GM19193 (cell line): Measurements from ENCODE around the gene CAMTA1.

ENCODE experiments used
- POLR2A ChIP-seq: IDR thresholded peaks from 4 replicates; pipeline ENCODE4 v1.6.1; 2011; ENCODE audit not compliant: insufficient read depth, insufficient read length; ENCODE audit errors: extremely low read depth

CAMTA1 gene

GRCh38 chr1:7113822-7114221 lies 328.6 kb downstream of the CAMTA1 start:
- no peak for TF ChIP-seq POLR2A

- no peak for TF ChIP-seq POLR2A
Observed at GRCh38 chr1:7116001-7116400, 330.7 kb downstream of the CAMTA1 start.

- TF ChIP-seq POLR2A, result no peak
Observed at GRCh38 chr1:7117399-7118281, 332.4 kb downstream of the CAMTA1 start.

GRCh38 chr1:7119156-7119555 lies 333.9 kb downstream of the CAMTA1 start:
- TF ChIP-seq POLR2A, result no peak

- TF ChIP-seq POLR2A, result no peak
Observed at GRCh38 chr1:7120863-7121621, 335.8 kb downstream of the CAMTA1 start.

GRCh38 chr1:7121622-7121988 lies 336.4 kb downstream of the CAMTA1 start:
- TF ChIP-seq POLR2A, result no peak

- no peak for TF ChIP-seq POLR2A
Observed at GRCh38 chr1:7127322-7128075, 342.2 kb downstream of the CAMTA1 start.

GRCh38 chr1:7128293-7128692 lies 343.0 kb downstream of the CAMTA1 start:
- no peak for TF ChIP-seq POLR2A

- no peak for TF ChIP-seq POLR2A
Observed at GRCh38 chr1:7130127-7130526, 344.9 kb downstream of the CAMTA1 start.

- no peak for TF ChIP-seq POLR2A
Observed at GRCh38 chr1:7135493-7135892, 350.2 kb downstream of the CAMTA1 start.

- no peak for TF ChIP-seq POLR2A
Observed at GRCh38 chr1:7136166-7136953, 351.1 kb downstream of the CAMTA1 start.

- TF ChIP-seq POLR2A, result no peak
Observed at GRCh38 chr1:7140251-7140650, 355.0 kb downstream of the CAMTA1 start.

GRCh38 chr1:7145947-7146346 lies 360.7 kb downstream of the CAMTA1 start:
- no peak for TF ChIP-seq POLR2A

GRCh38 chr1:7146710-7147109 lies 361.5 kb downstream of the CAMTA1 start:
- TF ChIP-seq POLR2A, result no peak
